ENCODE measurements around the gene DUOX1. TPM values are rescaled to one million over a fixed set of nuclear protein-coding genes. Genes with fewer than 3 reads are reported as not detected.

Gene DUOX1
- total and polyA plus RNA-seq, 9 of the 15 experiments (the other 6 are each of a cell fraction or from before 2014, with no cell fraction given), result 0.01 to 0.22 (median 0.01) TPM; not detected in 6

DNA sequence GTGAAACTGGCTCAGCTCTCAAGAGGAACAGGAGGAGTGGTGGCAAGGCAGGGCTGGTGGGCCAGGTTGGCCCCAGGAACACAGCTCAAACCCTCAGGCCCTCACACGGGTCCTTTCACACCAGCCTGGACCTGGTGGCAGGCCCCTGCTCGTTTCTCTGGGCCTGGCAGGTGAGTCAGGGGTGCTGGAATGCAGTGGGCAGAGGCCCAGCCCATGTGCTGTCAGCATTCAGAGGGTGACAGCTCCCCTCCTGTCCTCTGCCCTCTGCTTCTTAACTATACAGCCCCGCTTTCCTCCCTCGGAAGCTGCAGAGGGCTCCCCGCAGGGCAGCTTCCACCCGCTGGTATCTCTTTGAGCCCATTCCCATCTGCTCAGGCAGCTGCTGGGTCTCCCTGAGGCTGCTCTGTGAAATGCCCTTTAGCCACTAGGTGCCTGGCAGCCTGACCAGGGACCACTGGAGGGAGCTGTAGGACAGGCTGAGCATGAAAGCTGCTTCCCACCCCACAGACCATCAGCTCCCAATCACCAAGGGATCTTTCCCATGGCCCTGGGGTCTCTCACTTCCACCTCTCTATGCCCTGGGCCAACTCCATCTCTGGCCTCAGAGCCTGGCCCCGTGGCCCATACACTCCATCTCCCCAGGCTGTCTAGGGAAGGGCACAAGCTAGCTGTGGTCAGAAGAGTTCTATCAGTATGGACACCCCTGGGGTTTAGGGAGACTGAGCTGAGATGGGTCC is 33.1 kb downstream of the DUOX1 start (continued):
- no peak for TF ChIP-seq ZNF79 (CRISPR knock-in tag; IDR thresholded peaks at IDR 0.05; ENCODE audit: low read depth)
- TF ChIP-seq, protein P1, sequence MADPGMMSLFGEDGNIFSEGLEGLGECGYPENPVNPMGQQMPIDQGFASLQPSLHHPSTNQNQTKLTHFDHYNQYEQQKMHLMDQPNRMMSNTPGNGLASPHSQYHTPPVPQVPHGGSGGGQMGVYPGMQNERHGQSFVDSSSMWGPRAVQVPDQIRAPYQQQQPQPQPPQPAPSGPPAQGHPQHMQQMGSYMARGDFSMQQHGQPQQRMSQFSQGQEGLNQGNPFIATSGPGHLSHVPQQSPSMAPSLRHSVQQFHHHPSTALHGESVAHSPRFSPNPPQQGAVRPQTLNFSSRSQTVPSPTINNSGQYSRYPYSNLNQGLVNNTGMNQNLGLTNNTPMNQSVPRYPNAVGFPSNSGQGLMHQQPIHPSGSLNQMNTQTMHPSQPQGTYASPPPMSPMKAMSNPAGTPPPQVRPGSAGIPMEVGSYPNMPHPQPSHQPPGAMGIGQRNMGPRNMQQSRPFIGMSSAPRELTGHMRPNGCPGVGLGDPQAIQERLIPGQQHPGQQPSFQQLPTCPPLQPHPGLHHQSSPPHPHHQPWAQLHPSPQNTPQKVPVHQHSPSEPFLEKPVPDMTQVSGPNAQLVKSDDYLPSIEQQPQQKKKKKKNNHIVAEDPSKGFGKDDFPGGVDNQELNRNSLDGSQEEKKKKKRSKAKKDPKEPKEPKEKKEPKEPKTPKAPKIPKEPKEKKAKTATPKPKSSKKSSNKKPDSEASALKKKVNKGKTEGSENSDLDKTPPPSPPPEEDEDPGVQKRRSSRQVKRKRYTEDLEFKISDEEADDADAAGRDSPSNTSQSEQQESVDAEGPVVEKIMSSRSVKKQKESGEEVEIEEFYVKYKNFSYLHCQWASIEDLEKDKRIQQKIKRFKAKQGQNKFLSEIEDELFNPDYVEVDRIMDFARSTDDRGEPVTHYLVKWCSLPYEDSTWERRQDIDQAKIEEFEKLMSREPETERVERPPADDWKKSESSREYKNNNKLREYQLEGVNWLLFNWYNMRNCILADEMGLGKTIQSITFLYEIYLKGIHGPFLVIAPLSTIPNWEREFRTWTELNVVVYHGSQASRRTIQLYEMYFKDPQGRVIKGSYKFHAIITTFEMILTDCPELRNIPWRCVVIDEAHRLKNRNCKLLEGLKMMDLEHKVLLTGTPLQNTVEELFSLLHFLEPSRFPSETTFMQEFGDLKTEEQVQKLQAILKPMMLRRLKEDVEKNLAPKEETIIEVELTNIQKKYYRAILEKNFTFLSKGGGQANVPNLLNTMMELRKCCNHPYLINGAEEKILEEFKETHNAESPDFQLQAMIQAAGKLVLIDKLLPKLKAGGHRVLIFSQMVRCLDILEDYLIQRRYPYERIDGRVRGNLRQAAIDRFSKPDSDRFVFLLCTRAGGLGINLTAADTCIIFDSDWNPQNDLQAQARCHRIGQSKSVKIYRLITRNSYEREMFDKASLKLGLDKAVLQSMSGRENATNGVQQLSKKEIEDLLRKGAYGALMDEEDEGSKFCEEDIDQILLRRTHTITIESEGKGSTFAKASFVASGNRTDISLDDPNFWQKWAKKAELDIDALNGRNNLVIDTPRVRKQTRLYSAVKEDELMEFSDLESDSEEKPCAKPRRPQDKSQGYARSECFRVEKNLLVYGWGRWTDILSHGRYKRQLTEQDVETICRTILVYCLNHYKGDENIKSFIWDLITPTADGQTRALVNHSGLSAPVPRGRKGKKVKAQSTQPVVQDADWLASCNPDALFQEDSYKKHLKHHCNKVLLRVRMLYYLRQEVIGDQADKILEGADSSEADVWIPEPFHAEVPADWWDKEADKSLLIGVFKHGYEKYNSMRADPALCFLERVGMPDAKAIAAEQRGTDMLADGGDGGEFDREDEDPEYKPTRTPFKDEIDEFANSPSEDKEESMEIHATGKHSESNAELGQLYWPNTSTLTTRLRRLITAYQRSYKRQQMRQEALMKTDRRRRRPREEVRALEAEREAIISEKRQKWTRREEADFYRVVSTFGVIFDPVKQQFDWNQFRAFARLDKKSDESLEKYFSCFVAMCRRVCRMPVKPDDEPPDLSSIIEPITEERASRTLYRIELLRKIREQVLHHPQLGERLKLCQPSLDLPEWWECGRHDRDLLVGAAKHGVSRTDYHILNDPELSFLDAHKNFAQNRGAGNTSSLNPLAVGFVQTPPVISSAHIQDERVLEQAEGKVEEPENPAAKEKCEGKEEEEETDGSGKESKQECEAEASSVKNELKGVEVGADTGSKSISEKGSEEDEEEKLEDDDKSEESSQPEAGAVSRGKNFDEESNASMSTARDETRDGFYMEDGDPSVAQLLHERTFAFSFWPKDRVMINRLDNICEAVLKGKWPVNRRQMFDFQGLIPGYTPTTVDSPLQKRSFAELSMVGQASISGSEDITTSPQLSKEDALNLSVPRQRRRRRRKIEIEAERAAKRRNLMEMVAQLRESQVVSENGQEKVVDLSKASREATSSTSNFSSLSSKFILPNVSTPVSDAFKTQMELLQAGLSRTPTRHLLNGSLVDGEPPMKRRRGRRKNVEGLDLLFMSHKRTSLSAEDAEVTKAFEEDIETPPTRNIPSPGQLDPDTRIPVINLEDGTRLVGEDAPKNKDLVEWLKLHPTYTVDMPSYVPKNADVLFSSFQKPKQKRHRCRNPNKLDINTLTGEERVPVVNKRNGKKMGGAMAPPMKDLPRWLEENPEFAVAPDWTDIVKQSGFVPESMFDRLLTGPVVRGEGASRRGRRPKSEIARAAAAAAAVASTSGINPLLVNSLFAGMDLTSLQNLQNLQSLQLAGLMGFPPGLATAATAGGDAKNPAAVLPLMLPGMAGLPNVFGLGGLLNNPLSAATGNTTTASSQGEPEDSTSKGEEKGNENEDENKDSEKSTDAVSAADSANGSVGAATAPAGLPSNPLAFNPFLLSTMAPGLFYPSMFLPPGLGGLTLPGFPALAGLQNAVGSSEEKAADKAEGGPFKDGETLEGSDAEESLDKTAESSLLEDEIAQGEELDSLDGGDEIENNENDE (IDR thresholded peaks at IDR 0.05; ENCODE audit: low read depth, low read length), result no peak
- no peak for TF ChIP-seq ZNF830 (CRISPR knock-in tag; IDR thresholded peaks at IDR 0.05)
- TF ChIP-seq GATA2 (CRISPR knock-in tag; IDR thresholded peaks at IDR 0.05), result 0 out of 2 replicates have a peak, but pooled peaks have one; percentile 15
- TF ChIP-seq STAG1 (CRISPR knock-in tag; IDR thresholded peaks at IDR 0.05; ENCODE audit: borderline replicate concordance), result peak; percentile 87; the same call in 1 of the 2 replicates
- peak; percentile 55; the same call in 1 of the 2 replicates for TF ChIP-seq HDGF (IDR thresholded peaks at IDR 0.05)
- no peak for TF ChIP-seq NR2C1 (IDR thresholded peaks at IDR 0.05)
- TF ChIP-seq NR2C1 (tag; IDR thresholded peaks at IDR 0.05), result no peak
- TF ChIP-seq ATF1 (CRISPR knock-in tag; IDR thresholded peaks at IDR 0.05), result no peak
- no peak for TF ChIP-seq ATF1 (tag; IDR thresholded peaks at IDR 0.05)
